Dedifferentiated amniotic fluid mesenchymal stem cell (primary cell): ENCODE measurements around the gene MAGI2.

Source experiments
- DNase-seq: peaks from one replicate; pipeline ENCODE4 v3.0.0-alpha.2; 2016; ENCODE audit errors: extremely low spot score

MAGI2 gene

GRCh38 chr7:78788464-78788863, 665.0 kb downstream of the MAGI2 start:
- DNase-seq, result no peak

- no peak for DNase-seq
Measured at GRCh38 chr7:78787854-78788253, 665.6 kb downstream of the MAGI2 start.

DNA sequence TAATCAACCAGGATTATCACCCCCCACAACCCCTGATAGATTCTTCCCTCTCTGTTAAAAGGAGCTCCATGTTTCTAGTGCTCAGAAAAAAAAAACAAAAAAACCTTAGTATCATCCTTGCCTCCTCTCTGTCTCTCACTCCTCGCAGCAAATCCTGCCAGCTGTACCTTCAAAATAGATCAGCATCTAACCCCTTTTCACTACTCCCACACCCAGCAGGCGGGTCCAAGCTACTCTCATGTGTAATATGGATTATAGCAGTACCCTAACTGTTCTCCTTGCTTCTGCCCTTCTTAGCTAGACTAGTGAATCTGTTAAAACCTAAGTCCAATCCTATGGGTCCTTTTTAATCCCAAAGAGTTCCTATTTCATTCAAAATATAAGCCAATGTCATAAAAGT, 667.4 kb downstream of the MAGI2 start:
- no peak for DNase-seq

DNA sequence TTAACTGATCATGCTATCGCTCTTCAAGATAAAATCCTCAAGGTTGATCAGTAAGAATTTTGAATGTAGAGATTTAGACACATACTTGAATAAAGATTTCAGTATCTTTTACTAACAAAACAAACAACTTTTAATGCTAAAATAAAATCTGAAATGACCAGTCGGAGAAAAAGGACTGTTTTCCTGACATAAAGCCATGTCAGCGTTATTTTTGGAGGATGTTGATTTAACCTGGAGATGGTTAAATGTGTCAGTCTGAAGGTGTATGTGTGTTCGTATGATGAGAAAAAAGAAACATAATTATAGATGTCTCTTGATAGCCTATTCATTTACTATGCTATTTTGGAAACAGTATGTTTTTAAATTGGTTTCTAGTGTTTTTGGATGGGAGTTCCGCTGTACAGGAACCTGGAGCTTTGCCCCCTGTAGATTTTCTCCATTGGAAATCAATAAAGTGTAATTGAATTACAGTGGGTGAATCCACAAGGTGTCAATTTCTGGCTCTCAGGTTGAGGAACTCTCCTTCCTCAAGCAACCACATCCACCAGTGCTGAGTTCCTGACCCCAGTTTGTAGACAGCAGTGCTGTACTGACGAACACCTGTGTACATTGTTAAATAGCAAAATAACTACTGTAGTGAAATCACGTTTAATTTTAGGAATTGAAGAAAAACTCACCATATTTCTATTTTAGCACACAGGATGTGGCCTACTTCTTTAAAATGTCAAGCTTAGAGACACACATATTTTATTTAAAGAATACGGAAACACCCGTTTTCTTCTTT, 670.1 kb downstream of the MAGI2 start:
- DNase-seq, result no peak

DNA sequence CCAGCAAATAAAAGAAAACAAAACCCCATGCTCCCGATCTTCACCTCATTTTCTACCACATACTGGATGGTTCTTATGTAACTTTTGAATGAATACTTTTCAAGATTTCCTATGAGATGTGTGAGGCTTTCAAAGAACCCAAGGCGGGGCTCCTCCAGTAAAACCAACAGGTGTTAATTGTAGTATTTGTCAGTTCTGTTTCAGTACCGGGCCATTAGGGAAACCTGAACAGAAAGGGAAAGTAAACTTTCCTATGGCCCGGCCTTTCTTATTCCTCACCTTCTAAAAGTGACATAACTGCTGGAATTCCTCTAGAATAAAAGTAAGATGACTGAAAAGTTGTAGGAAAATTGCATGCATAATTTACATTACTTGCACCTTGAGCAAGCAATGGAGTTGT, 672.9 kb downstream of the MAGI2 start:
- no peak for DNase-seq

- DNase-seq, result no peak
Measured at GRCh38 chr7:78779788-78780187, 673.7 kb downstream of the MAGI2 start.

DNA sequence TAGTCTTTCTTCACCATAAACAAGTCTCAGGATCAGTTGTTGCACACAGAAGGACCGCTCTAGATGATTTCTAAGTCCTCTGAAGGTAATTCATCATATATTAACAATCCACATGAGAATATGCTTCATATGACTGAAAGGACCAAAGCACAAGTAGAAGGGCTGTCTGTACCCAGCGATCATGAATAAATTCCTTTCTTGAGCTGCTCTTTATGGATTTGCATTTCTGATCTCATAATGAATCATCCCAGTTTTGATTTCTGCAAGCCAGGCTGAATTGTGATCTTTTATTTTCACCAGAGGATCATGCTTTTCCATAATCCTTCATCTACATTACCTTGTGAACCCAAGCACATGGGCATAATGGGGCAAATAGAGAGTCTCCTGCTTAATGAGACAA, 675.6 kb downstream of the MAGI2 start:
- DNase-seq, result no peak

- DNase-seq, result peak; percentile 21
Measured at GRCh38 chr7:78770422-78771410, 682.8 kb downstream of the MAGI2 start.

DNA sequence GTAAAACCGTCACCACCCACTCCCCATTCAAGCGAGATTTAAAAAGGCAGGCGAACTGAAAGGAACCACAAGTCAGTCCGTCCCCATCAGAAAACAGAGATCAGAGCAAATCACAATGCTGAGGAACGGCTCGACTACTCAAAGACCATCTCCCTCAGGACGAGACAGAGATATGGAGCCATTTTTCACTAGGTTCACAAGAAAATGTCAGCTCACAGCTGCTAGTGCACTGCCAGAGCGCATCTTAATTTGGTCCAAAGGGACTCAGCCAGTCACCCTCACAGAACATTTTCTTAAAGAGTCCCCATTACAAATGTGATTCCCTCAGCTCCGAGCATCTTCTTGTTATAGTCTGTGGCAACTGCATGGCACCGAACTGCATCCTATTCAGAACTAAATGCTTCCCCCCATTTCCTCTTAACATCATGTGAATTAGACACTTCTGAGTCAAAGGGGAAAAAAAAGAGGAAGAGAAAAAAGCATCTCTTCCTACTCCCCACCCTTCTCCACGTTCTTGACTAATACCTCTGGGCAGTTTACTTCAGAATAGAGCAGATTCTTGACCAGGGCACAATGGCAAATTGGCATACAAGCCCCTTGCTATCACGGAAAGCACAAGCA, 683.9 kb downstream of the MAGI2 start:
- no peak for DNase-seq

- DNase-seq, result no peak
Measured at GRCh38 chr7:78768859-78769258, 684.6 kb downstream of the MAGI2 start.

DNA sequence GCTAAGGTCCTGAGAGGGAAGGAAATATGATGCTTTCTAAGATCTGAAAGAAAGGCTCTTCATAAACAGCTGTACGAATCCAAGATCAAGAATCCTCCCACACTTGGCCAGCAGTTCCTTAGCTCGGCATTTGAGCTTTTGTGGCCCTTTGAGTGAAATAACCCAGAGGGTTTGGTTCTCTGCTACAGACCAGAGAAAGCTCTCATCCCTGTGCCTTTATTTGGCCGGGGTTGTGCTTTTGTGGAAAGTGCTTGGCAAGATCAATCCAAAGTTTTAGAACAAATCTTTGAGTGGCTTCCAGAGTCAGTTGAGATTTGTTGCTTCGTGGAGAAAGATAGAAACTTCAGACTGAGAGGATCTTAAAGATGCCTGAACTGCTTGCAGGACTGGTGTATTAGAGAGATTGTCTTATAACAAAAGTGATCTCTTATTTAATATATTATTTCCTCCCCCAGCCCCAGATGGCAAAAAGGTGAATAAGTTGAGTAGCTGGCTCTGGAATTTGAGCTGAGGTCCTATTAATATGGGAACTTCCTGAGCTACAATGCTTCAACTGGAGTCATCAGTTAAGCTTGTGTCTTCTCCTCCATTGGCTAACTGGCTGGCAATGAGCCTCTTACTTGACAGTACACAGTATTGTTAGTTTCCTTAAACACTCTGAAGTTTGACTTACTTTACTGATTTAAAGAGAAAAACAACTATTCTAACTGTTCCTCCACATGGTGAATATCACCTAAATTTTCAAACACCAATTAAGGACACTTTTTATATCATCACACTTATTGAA, 687.3 kb downstream of the MAGI2 start:
- DNase-seq, result no peak

DNA sequence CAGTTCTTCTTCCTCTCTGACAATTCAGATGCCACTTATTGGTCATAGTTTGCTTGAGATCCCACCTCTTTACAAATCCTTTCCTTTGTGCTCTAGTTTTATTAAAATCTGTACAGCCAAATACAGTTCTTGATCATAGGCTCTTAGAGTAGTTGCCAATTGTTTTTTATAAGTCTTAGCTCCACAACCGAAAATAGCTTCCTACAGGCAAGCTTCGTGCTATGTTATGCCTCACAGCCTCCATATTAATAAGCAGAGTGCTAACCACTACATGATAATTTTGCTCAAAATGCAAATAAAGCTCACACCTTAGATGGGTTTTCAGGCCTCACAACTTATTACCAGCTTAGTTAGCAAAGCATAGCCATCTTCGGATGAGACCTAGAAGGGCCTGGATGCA, 688.9 kb downstream of the MAGI2 start:
- DNase-seq, result no peak

- DNase-seq, result no peak
Measured at GRCh38 chr7:78762625-78763024, 690.8 kb downstream of the MAGI2 start.

- no peak for DNase-seq
Measured at GRCh38 chr7:78760620-78761355, 692.7 kb downstream of the MAGI2 start.

DNA sequence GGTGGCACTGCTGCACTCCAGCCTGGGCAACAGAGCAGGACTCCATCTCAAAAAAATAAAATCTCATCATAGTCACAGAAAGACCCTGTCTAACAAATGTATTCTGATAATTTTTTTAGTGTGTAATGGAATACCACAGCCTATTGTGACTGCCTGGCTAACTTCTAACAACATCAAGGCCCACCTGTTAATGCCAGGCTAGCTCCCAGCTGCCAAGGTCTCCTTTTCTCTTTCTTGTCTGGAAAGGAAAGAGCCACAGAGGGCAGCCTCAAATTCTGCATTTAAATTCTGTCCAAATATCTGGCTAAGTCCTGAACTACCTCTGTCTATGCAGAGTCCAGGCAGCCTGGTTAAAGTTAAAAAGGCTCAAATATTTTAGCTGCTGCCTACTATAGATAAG, 700.9 kb downstream of the MAGI2 start:
- DNase-seq, result no peak

DNA sequence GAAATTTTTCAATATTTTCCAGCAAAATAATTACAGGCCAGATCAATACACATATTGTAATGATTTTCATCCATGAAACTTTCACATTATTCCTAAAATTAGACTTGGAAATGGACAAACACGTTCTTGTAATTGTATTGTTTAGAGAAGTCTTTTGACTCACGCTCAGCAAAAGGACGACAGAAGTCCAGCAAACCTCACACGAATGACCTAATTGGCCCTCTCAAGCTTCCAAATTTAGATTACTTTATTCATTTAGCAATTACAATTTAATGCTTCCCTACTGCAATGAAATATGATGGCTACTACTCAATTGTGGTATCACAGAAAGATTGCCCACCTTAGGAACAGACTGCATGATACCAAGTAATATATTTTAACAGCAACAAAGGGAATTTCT, 702.2 kb downstream of the MAGI2 start:
- no peak for DNase-seq

DNA sequence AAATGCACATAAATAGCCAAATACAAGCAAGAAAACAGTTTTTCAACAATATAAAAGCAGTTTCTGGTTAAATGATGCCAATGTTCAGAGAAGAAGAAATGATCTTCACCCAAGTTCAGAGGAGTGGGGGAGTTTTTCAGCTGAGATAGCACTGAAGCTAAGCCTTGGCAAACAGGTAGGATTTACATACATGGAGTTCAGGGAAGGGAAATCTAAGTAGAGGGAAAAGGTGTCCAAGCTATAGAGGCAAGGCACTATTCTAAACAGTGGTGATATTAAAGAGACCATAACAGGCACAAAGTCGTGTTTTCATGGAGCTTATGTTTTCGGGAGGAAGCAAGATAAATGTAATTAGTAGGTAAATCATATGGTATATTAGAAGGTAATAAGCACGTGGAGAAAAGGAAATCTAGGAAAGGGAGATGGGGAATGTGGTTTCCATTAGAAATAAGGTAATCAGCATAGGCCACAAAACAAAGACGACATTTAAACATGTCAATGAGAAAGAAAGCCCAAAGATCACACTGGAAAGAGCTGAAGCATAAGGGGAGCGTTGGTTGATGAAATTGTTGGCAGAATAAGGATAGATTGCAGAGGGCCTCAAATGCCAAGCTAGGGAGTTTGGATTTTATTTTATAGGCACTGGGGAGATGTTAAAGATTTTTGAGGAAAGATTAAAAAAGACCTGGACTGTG, 704.3 kb downstream of the MAGI2 start:
- DNase-seq, result no peak

DNA sequence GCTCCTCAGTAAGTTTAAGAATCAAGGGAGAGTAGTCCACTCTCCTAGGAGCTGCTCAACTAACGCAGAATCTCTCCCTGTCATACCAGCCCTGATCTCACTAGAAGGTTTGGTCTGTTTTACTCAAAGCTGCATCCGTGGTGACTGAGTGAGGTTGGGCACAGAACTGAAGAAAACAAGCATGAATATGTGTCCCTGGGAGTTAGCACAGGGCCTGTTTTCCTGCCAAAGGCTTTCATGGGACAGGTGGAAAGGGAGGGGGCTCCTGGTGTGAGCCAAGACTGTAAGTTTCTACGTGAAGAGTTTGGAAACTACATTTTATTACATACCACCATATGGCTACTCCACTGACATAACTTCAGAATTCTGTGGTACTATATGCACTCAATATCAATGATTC, 705.9 kb downstream of the MAGI2 start:
- DNase-seq, result no peak

DNA sequence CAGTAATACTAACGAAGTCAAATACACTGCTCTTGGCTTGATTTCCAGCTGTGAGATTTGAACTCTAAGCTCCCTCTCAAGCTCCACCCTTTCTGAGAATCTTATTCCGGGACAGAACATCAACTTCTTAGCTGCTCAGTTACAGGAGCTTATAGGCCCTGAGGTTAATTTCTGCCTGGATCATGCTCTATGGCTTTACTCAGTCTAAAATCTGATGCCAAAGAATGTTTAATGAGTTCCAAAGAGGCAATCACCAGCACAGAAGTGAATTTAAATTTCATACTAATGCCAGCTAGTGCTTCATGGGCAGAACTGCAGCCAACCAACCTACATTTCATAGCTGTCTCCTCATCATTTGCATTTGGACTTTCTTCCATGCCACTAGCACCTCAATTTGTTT, 707.2 kb downstream of the MAGI2 start:
- no peak for DNase-seq

DNA sequence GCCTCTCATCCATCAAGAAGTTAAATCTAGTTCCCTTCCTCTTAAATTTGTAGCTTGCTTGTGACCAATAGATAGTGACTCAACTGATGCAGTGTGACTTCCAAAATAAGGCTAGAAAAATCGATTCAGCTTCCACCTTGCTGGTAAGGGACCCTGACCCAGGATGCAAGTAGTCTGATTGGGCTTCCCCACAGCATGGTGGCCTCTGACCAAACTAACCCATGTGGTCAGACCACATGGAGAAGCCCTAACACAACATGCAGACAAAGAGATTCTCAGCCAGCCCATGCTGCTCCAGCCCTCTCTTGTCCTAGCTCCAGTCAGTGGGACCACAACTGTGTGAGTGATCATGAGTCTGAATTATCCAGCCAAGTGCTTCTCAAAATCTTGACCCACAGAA, 710.8 kb downstream of the MAGI2 start:
- no peak for DNase-seq
